Brain microvascular endothelial cell (primary cell): Measurements from ENCODE around the gene ZNF565.

Experiments used
- DNase-seq: peaks from one replicate; pipeline ENCODE4 v3.0.0-alpha.2; 2020
- H3K27ac ChIP-seq: fragments of 250-450 bp; sonication (Bioruptor Pico); 2 replicates; pipeline ENCODE4 v1.5.1; 2020; ENCODE audit warnings: mild to moderate bottlenecking, moderate library complexity
- H3K27me3 ChIP-seq: fragments of 250-450 bp; sonication (Bioruptor Pico); replicated peaks from 2 replicates; pipeline ENCODE4 v1.5.1; 2020; ENCODE audit warnings: mild to moderate bottlenecking
- H3K36me3 ChIP-seq: fragments of 250-450 bp; sonication (Bioruptor Pico); replicated peaks from 2 replicates; pipeline ENCODE4 v1.5.1; 2020; ENCODE audit warnings: mild to moderate bottlenecking
- H3K4me3 ChIP-seq: 2 replicates; pipeline ENCODE4 v1.5.1; 2011; ENCODE audit warnings: low read depth, mild to moderate bottlenecking, control low read depth, low read length, moderate library complexity
- CTCF ChIP-seq: IDR thresholded peaks from 2 replicates; pipeline ENCODE4 v1.5.1; 2011; ENCODE audit warnings: low read depth, mild to moderate bottlenecking, moderate library complexity, low read length, control low read depth, inconsistent platforms; ENCODE audit errors: missing control alignments
- in situ Hi-C: cut with HindIII; loops from 2 replicates; pipeline ENCODE4 v1.10.0; 2017; ENCODE audit warnings: low sequenced_read_pairs, low pct_ligation_motif_present

Gene ZNF565

DNA sequence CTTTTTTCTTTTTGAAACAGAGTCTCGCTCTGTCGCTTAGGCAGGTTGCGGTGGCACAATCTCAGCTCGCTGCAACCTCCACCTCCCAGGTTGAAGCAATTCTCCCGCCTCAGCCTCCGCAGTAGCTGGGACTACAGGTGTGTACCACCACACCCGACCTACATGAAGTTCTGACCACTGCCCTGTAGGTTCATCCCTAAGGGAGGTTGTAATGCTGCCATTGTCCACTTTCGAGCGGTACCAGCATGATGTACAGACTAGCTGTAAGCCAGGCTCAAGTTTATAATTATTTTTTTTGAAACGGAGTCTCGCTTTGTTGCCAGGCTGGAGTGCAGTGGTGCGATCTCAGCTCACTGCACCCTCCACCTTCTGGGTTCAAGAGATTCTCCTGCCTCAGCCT, 50.7 kb downstream of the ZNF565 start:
- TF ChIP-seq CTCF: no peak
- Histone ChIP-seq H3K27me3 (no peaks in the 10 kb centered on the region), H3K27ac (no peak overlapping the region), H3K36me3 (no peaks in the 10 kb centered on the region), H3K4me3 (no peak overlapping the region)
- no peak for DNase-seq
- in situ Hi-C loops: no loop called here

DNA sequence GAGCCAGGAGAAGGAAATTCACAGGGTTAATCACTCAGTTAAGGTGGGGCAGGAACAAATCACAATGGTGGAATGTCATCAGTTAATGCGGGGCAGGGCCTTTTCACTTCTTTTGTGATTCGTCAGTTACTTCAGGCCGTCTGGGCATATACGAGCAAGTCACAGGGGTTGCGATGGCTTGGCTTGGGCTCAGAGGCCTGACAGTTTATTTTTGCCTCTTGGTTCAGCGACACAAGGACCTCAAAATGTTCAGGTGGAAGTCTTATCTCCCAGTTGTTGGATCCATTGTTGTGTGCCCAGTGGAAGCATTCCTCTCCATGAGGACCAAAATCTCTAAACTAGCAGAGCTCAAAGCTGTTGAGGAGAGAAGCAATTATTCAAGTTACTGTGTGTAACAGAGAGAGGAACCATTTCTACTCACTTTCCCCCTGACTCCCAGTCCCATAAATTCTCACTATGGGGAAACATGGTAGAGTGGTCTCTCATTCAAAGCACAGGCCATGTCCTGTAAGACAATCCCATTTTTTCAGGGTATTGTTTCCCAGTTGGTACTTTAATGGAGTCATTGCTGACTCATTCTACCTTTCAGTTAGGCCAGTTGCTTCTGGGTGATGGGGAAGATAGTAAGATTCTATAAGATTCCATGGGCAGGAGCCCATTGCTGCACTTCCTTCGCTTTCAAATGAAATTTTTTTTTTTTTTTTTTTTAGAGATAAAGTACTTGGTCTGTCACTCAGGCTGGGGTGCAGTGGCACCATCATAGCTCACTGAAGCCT, 53.5 kb downstream of the ZNF565 start:
- DNase-seq: no peak
- in situ Hi-C loops: no loop called here
- TF ChIP-seq CTCF: no peak
- Histone ChIP-seq H3K36me3 (no peaks in the 10 kb centered on the region), H3K4me3 (no peak overlapping the region), H3K27me3 (no peaks in the 10 kb centered on the region), H3K27ac (no peak overlapping the region)

- no peak for TF ChIP-seq CTCF
- peaks cover 29% of the 10 kb centered on the region for H3K36me3 ChIP-seq
- in situ Hi-C loops: no loop called here
Observed at GRCh38 chr19:36153126-36153525, 61.3 kb downstream of the ZNF565 start.

GRCh38 chr19:36152352-36153091, 61.9 kb downstream of the ZNF565 start, which contains the start of gene COX7A1:
Gene COX7A1 (minus strand): TSS chr19:36152447. CDS start chr19:36152407, 40 bp downstream.
- TF ChIP-seq CTCF: no peak

More at GRCh38 chr19:36153126-36153525, 61.3 kb downstream of the ZNF565 start:
- no peak for DNase-seq
- no peak overlapping the region for H3K27ac ChIP-seq
- H3K4me3 ChIP-seq: no peak overlapping the region
- H3K27me3 ChIP-seq: no peaks in the 10 kb centered on the region

GRCh38 chr19:36152019-36152351, 62.5 kb downstream of the ZNF565 start:
- Histone ChIP-seq H3K36me3 (peaks cover 41% of the 10 kb centered on the region), H3K27ac (peak overlapping the region; percentile 16), H3K27me3 (no peaks in the 10 kb centered on the region), H3K4me3 (peak overlapping the region; percentile 47)
- no peak for DNase-seq
- TF ChIP-seq CTCF: no peak
- in situ Hi-C loops: no loop called here

More at GRCh38 chr19:36152352-36153091, 61.9 kb downstream of the ZNF565 start, which contains the start of gene COX7A1:
- Histone ChIP-seq H3K36me3 (peaks cover 35% of the 10 kb centered on the region), H3K27me3 (no peaks in the 10 kb centered on the region), H3K4me3 (peak within 1 kb of the TSS; percentile 47), H3K27ac (peak within 1 kb of the TSS; percentile 16)
- in situ Hi-C loops: no loop called here
- DNase-seq: peak; percentile 38
